ENCODE data around the gene TRIP4.

GRCh38 chr15:64344651-64345294 lies 42.9 kb upstream of the TRIP4 start:
- TF ChIP-seq POLR2AphosphoS5 (IDR thresholded peaks at IDR 0.05): no peak
- no peak for TF ChIP-seq POLR2A (IDR thresholded peaks at IDR 0.05)

All from transverse colon (tissue), 3 donors.